Prostate gland (tissue), 2 donors: ENCODE results near the gene ACSF3. TPM values are rescaled to one million over a fixed set of nuclear protein-coding genes. Genes with fewer than 3 reads are reported as not detected.

Experiments
- DNase-seq: peaks from one replicate; pipeline ENCODE4 v3.0.0-alpha.2; 2019; ENCODE audit warnings: low spot score
- H3K27ac ChIP-seq, 2 donors: fragments of 200-600 bp; sonication (generic); 2 replicates each; pipeline ENCODE4 v1.5.1; 2017 to 2019
- H3K27me3 ChIP-seq: fragments of 200-600 bp; sonication (generic); replicated peaks from 2 replicates; pipeline ENCODE4 v1.5.1; 2019; ENCODE audit not compliant: insufficient read depth
- H3K36me3 ChIP-seq, 2 donors: fragments of 200-600 bp; sonication (generic); 1 replicate in 1 of 2; 2 replicates in 1 of 2; pipeline versions ENCODE4 v1.5.1 to v1.8.1; 2017 to 2019
- H3K4me1 ChIP-seq: fragments of 200-600 bp; sonication (generic); replicated peaks from 2 replicates; pipeline ENCODE4 v1.5.1; 2019
- H3K4me3 ChIP-seq, 2 donors: fragments of 200-600 bp; sonication (generic); 2 replicates each; pipeline ENCODE4 v1.5.1; 2017 to 2019
- H3K9me3 ChIP-seq: fragments of 200-600 bp; sonication (generic); 2 replicates; pipeline ENCODE4 v1.5.1; 2017
- POLR2A ChIP-seq: fragments of 450-650 bp; IDR thresholded peaks from one replicate; pipeline ENCODE4 v1.6.1; 2016; ENCODE audit warnings: antibody characterized with exemption, mild to moderate bottlenecking
- POLR2AphosphoS5 ChIP-seq: sonication (generic); formaldehyde crosslinking; IDR thresholded peaks from one replicate; pipeline ENCODE4 v1.6.1; 2017; ENCODE audit warnings: antibody characterized with exemption
- WGBS: methylation state at CpG from one replicate; pipeline ENCODE4 v1.1.5; 2018; 5-methylcytosine and 5-hydroxymethylcytosine counted together
- intact Hi-C: fragments of 100-400 bp; cut with DNase I; formaldehyde crosslinking; loops from one replicate; pipeline ENCODE4 v1.14.2; 2022
- total RNA-seq, 2 donors: library from RNA; depleted of rRNA; stranded (reverse); fragments of >200 nt; gene quantifications; one replicate each; pipeline ENCODE4 v1.1.0, GENCODE V29; 2016
- TF ChIP-seq, protein P1 (sequence below), 4 experiments: fragments of 200-600 bp in 2 of 4; fragments of 450-650 bp in 2 of 4; sonication (generic) in 2 of 4; IDR thresholded peaks; 1 replicate in 3 of 4; 2 replicates in 1 of 4; pipeline ENCODE4 v1.5.1; 2016 to 2019; ENCODE audit warnings: antibody characterized with exemption in 4 of 4, mild to moderate bottlenecking in 2 of 4, moderate library complexity in 2 of 4

The ACSF3 gene
- total RNA-seq, 2 donors from 2014 or later: 42.1 to 80.5 TPM

- intact Hi-C loops: no loop called here
- Histone ChIP-seq H3K9me3 (no peaks in the 10 kb centered on the region), H3K4me1 (no peaks in the 10 kb centered on the region), H3K4me3 (no peak overlapping the region), H3K36me3 (no peaks in the 10 kb centered on the region), H3K27me3 (no peaks in the 10 kb centered on the region), H3K27ac (no peak overlapping the region)
- no peak for DNase-seq
- TF ChIP-seq POLR2A (no peak), POLR2AphosphoS5 (no peak)
- TF ChIP-seq, protein P1, sequence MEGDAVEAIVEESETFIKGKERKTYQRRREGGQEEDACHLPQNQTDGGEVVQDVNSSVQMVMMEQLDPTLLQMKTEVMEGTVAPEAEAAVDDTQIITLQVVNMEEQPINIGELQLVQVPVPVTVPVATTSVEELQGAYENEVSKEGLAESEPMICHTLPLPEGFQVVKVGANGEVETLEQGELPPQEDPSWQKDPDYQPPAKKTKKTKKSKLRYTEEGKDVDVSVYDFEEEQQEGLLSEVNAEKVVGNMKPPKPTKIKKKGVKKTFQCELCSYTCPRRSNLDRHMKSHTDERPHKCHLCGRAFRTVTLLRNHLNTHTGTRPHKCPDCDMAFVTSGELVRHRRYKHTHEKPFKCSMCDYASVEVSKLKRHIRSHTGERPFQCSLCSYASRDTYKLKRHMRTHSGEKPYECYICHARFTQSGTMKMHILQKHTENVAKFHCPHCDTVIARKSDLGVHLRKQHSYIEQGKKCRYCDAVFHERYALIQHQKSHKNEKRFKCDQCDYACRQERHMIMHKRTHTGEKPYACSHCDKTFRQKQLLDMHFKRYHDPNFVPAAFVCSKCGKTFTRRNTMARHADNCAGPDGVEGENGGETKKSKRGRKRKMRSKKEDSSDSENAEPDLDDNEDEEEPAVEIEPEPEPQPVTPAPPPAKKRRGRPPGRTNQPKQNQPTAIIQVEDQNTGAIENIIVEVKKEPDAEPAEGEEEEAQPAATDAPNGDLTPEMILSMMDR (IDR thresholded peaks at IDR 0.05): no peak
- 98% methylated on average over 5 of the region's 5 CpGs for WGBS
Observed at GRCh38 chr16:89130448-89130847, 36.8 kb downstream of the ACSF3 start.

DNA sequence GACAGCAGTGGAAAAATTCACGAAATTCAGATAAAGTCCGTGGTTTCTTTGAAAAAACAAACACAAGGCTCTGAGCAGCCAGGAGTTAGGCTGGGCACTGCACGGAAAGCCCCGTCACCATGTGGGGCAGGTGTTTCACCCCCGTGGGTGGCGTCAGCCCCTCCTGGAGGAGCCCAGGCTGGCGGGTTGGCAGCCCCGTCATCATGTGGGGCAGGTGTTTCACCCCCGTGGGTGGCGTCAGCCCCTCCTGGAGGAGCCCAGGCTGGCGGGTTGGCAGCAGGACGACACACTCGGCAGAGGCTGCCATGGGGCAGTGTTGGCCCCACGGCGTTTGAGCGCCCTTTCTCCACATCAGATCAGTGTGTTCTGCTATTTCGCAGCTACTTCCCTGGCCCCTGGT is 38.1 kb downstream of the ACSF3 start:
- no peak overlapping the region for H3K27ac ChIP-seq
- no peaks in the 10 kb centered on the region for H3K27me3 ChIP-seq
- H3K4me1 ChIP-seq: no peaks in the 10 kb centered on the region
- no peaks in the 10 kb centered on the region for H3K9me3 ChIP-seq
- TF ChIP-seq POLR2AphosphoS5 (no peak), POLR2A (no peak)
- TF ChIP-seq, protein P1 (IDR thresholded peaks at IDR 0.05): no peak
- intact Hi-C loops: no loop called here
- DNase-seq: no peak
- 93% methylated on average over 17 of the region's 17 CpGs for WGBS
- H3K36me3 ChIP-seq: no peaks in the 10 kb centered on the region
- no peak overlapping the region for H3K4me3 ChIP-seq

DNA sequence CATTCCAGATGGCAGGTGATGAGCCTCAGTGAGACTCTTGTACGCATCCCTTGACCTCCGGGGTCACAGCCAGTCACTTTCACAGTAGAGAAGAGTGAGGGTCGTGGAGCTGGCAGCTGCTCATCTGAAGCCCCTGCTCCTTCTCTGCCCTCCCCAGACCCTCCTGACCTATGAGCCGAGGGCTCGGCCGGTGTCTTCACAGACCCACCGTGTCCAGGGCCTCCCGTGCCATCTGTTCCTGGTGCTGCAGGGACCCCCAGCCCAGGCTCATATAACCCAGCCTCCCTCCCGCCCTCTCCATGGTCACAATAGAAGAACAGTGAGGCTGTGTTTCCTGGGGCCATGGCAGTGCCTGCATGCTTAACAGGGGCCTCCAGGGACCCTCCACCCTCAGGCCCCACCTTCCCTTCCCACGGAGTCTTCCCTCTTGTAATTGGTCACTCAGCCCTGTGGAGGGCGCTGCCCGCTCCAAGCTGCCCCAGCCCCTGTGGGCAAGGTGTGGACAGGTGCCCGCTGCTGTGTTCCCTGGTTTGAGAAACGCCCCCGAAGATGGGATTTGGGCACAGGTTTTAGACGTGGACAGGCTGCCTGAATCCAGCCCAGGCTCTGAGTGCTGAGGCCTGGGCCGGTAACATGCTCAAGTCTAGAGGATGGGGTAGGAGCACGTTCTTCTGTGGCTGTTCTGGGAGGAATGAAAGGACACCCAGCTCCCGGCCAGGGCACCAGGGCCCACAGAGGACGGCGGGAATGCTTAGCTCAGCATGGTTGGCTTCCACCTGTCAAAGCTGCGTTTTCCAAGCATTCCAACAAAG is 38.7 kb downstream of the ACSF3 start:
- DNase-seq: no peak
- no peak overlapping the region for H3K27ac ChIP-seq
- TF ChIP-seq POLR2AphosphoS5: no peak
- no peak for TF ChIP-seq POLR2A
- TF ChIP-seq, protein P1 (IDR thresholded peaks at IDR 0.05): no peak
- no peak overlapping the region for H3K4me3 ChIP-seq
- WGBS: 94% methylated on average over 22 of the region's 22 CpGs
- no peaks in the 10 kb centered on the region for H3K9me3 ChIP-seq
- intact Hi-C loops: no loop called here
- no peaks in the 10 kb centered on the region for H3K36me3 ChIP-seq
- H3K27me3 ChIP-seq: no peaks in the 10 kb centered on the region
- H3K4me1 ChIP-seq: no peaks in the 10 kb centered on the region

DNA sequence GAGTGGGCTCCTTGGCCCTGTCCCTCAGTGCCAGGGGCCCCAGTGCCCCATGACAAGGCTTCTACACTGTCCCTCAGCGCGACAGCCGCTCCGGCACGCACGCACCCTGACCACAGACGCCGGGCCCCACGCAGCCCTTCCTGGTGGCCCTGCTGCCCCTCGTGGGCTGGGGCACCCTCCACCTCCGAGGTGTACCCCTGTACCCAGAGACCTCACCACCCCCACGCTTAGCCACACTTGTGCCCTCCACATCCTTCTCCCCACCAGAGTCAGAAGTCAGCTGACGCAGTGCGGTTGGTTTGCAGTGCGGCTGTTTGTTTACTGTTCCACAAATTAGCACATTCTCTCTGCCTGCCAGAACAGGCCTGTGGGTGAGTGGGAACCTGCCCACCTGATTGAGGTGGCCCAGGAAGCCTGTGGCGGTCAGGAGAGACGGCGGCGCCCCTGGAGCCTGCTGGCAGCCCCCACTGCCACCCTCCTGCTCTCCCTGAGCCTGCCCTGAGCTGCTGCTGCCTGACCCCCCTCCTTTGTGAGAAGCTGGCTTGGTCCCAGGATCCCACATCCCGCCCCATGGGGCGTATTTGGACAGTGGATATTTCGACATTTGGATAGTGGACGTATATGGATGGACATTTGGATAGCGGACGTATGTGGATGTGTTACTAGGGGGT is 39.9 kb downstream of the ACSF3 start:
- WGBS: 73% methylated on average over 25 of the region's 25 CpGs
- no peaks in the 10 kb centered on the region for H3K27me3 ChIP-seq
- H3K27ac ChIP-seq: no peak overlapping the region
- no peak overlapping the region for H3K4me3 ChIP-seq
- H3K36me3 ChIP-seq: no peaks in the 10 kb centered on the region
- no peak for DNase-seq
- no peaks in the 10 kb centered on the region for H3K9me3 ChIP-seq
- H3K4me1 ChIP-seq: no peaks in the 10 kb centered on the region
- TF ChIP-seq POLR2AphosphoS5 (peak; percentile 43), POLR2A (no peak)
- intact Hi-C loops: no loop called here

DNA sequence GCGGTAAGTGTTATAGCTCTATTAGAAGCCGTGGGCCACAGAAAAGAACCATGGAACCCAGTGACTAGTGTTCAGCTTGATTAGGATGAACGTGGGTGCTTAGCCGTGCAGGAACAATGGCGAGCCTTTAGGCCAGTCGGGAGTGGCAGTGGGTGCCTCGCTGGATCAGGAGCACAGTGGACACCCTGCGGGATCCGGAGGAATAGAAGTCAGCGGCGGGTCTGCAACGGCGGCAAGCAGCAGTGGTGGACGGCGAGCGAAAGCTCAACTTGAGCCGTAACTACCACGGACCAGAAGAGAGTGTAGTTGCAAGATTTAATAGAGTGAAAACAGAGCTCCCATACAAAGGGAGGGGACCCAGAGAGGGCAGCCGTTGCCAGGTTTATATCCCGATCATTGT is 40.6 kb downstream of the ACSF3 start:
- intact Hi-C loops: no loop called here
- Histone ChIP-seq H3K36me3 (no peaks in the 10 kb centered on the region), H3K27me3 (no peaks in the 10 kb centered on the region), H3K9me3 (no peaks in the 10 kb centered on the region), H3K4me3 (no peak overlapping the region), H3K4me1 (no peaks in the 10 kb centered on the region), H3K27ac (no peak overlapping the region)
- 88% methylated on average over 20 of the region's 20 CpGs for WGBS
- TF ChIP-seq, protein P1 (IDR thresholded peaks at IDR 0.05): no peak
- TF ChIP-seq POLR2A (no peak), POLR2AphosphoS5 (no peak)
- no peak for DNase-seq
